NCI-H2081 treated with DMSO at 0.1 percent for 48 hours (cell line): Measurements from ENCODE around the gene IPO9.

Experiments
- DNase-seq: peaks from one replicate; lab custom pipeline; 2025; lab: John Stamatoyannopoulos, UW

Gene IPO9

GRCh38 chr1:201828820-201829774, at the start of gene IPO9:
Gene IPO9 (plus strand): TSS chr1:201829157. CDS start chr1:201829210, 53 bp downstream.
- peak; percentile 64 for DNase-seq

DNA sequence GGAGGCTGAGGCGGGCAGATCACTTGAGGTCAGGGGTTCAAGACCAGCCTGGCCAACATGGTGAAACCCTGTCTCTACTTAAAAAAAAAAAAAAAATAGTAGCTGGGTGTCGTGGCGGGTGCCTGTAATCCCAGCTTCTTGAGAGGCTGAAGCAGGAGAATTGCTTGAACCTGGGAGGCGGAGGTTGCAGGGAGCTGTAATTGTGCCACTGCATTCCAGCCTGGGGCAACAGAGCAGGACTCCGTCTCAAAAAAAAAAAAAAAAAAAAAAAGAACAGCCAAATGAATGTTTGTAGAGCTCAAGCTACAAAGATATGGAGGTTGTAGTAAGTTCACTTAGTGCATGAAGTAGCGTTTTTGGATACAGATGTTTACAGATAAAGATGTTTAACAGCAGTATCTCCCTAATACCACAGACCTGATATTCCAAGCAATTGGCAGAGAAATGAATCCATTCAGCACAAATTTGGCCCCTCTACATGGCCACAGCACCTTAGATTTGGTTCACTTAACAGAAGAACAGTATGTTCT, 49.5 kb upstream of the IPO9 start:
- DNase-seq: no peak

DNA sequence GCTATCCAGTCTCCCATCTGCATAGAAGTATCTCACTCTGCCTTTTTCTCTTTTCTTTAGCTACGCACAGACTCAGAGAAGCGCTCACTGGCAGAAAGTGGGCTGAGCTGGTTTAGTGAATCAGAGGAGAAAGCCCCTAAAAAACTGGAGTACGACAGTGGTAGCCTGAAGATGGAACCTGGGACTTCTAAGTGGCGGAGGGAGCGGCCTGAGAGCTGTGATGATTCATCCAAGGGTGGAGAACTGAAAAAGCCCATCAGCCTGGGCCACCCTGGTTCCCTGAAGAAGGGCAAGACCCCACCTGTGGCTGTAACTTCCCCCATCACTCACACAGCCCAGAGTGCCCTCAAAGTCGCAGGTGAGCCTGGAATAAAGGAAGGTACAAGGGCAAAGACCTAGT, 48.0 kb upstream of the IPO9 start:
- no peak for DNase-seq

DNA sequence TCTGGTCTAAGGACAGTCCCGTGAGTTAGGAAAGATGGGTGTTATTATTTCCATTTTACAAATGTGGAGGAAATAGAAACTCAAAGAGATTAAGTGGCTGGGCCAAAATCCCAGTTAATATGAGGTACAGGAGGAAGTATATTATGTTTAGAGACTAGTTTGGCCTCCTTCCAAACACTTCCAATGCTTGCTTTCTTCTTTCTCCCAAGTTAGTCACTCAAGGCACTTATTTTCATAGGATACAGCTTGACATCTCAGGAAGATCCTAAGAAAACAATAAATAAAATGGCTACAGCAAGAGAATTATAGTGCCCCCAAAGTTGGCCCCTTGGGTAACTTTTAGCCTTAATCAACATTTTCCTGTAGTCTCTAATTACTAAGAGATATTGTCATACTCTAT, 47.5 kb upstream of the IPO9 start:
- no peak for DNase-seq

GRCh38 chr1:201782353-201782752, 46.6 kb upstream of the IPO9 start:
- no peak for DNase-seq

DNA sequence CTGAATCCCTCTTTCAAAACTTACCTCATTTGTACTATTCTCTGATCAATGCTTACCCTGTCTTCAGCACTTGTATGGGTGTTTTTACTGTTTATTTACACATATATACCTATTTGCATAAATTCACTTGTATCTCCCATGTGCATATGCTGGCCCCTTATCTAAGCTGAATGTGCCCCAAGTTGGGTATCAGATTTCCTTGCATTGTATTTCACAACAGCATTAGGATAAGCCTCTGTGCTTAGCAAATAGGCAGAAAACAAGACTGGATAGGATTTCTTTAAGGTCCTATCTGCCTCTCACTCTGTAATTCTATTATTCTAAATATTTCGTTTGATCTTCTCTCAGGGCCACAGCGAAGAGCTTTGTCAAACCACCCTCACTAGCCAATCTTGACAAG, 45.9 kb upstream of the IPO9 start:
- no peak for DNase-seq

DNA sequence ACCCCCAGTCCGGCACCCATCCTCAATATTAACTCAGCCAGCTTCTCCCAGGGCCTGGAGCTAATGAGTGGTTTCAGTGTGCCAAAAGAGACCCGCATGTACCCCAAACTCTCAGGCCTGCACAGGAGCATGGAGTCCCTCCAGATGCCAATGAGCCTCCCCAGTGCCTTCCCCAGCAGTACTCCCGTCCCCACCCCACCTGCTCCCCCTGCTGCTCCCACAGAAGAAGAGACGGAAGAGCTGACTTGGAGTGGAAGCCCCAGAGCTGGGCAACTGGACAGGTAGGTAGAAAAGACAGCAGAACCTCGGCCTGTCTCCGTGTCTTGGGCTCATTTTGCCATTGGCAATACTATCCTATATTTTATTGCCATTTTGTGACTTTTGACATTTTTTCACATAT, 45.4 kb upstream of the IPO9 start:
- no peak for DNase-seq

DNA sequence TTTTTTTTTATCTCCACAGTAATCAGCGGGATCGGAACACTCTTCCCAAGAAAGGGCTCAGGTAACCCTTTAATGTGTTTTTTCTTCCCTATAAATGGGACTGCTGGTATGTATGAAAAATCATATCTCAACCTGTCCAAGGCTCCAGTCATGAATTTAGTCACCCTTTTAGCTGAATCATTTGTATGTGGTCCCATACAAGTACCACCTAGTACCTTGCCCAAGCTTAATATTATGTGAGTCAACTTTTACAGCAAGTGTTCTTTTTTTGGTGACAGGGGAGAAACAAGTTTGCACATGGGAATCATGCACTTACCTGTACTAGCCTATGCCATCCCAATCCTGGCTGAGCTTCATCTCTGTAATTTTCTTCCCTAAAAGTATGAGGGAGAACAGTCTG, 43.7 kb upstream of the IPO9 start:
- DNase-seq: no peak

DNA sequence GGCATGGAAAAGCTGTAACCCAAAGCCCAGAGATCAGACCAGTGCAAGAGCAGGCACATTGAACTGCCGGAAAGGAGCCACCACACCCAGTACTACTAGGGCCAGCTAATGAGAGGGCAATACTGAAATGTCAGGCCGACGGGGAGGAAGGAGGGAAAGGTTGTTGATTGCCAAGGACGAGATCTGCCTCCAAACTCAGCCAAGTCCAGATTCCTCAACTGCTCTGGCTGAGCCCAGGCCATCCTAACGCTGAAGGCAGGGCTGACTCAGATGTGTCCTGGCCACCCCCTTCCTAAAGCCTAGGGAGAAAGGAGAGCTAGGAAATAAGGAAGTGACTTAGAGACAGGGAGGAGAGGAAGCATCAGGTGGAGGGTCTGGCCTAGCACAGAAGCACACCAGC, 42.1 kb upstream of the IPO9 start:
- no peak for DNase-seq

GRCh38 chr1:201788296-201788695, 40.7 kb upstream of the IPO9 start:
- no peak for DNase-seq

- no peak for DNase-seq
Measured at GRCh38 chr1:201789245-201789644, 39.7 kb upstream of the IPO9 start.

- DNase-seq: no peak
Measured at GRCh38 chr1:201790261-201790660, 38.7 kb upstream of the IPO9 start.

DNA sequence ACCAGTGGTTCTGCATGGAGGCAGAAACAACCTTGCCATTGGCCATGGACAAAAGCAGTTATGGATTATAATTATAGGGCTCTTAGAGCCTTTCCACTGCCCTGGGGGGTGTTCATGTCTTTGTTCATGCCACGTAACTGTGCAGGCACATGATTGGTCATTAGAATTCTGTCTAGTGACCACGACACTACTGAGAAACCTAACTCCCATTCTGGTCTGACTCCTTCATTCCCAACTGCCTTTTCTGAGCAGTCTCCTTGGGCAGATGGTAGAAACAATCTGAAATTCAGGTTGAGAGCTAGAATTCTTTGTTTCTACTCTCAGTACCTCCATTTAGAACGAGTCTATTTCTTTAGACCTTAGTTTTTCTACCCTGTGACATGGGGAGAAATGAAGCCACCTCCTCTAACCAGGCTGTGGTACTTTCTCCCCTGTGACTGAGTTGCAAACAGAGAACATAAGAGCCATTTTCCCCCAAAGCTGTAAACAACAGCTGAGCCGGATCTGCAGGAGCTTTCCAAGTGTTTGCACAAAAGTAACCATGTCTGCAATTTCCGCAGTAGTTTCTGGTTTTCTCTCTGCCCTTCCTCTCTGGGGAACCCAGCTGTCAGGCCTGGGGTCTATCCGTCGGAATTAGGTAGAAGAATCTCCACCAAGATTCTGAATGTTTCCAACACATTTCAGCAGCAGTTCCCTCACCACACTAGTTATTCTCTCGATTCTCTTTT, 37.7 kb upstream of the IPO9 start:
- peak; percentile 84 for DNase-seq

GRCh38 chr1:201791779-201792173, 37.2 kb upstream of the IPO9 start:
- DNase-seq: peak; percentile 71

- DNase-seq: peak; percentile 31
Measured at GRCh38 chr1:201792534-201793305, 36.2 kb upstream of the IPO9 start.

- no peak for DNase-seq
Measured at GRCh38 chr1:201793306-201793925, 35.5 kb upstream of the IPO9 start.

DNA sequence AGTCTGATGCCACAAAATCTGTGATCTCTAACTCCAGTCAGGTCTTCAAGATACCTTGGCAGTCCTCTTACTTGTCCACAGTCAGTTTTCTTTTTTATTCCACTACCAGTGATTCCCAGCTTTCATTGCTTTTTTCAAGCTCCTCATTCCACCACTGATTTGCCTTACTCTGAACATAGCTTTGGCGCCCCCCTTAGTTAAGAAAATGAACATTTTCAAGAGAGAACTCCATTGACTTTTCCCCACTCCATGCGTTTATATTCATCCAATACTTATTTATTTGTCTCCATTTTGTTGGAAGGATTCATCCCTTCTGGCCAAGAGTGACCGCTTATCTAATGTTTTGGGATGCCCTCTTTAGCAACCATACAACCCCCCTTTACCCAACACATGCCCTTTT, 33.9 kb upstream of the IPO9 start:
- DNase-seq: no peak

DNA sequence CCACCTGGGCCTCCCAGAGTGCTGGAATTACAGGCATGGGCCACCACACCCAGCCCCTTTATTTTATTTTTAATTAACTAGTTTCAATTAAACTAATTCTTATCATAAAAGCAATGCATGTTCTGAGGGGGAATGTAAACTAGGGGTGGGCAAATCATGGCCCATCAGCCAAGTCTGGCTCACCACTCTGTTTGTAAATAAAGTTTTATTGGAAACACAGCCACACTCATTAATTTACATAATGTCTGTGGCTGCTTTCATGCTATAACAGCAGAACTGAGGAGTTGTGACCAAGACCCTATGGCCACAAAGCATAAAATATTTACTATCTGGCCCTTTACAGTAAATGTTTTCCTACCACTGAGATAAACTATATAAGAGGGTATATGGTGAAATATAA, 28.7 kb upstream of the IPO9 start:
- no peak for DNase-seq

DNA sequence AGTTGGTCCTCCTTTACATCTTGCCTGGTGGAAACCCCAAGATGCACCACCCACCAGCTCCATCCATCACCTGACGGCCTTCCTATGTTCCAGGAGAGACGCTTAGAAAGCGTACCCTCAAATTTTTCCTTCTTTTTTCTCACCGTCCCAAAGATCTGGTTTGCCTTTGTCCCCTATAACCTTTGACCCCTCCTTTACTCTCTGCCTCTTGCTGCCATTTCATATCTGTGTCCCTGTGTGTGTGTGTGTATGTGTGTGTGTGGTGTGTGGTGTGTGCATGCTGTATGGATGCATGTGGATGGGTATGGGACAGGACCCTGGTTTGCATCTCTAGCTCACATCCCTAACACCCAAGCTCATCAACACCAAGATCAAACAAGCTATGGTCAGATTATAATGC, 22.2 kb upstream of the IPO9 start:
- DNase-seq: no peak

- DNase-seq: no peak
Measured at GRCh38 chr1:201807958-201808632, 20.9 kb upstream of the IPO9 start.

- no peak for DNase-seq
Measured at GRCh38 chr1:201808633-201808990, 20.3 kb upstream of the IPO9 start.
